ENCODE measurements around the gene TARDBP.

DNA sequence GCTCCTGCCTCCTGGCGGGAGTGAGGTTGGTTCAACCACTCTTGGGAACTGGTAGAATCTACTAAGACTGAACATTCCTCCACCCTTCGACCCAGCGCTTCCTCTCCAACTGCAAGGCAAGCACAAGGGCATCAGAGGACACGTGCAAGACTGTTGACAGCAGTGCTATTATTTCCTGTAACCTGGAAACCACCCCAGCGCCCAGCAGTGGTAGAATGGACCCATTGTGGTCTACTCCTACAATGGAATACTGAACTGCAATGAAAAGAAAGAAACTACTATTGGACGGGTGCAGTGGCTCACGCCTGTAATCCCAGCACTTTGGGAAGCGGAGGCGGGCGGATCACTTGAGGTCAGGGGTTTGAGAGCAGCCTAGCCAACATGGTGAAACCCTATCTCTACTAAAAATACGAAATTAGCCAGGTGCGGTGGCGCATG, 33.0 kb upstream of the TARDBP start:
- no peak for TF ChIP-seq EP300 (conservative IDR thresholded peaks at IDR 0.05; ENCODE audit: poor library complexity, severe bottlenecking)
- TF ChIP-seq, protein P1, sequence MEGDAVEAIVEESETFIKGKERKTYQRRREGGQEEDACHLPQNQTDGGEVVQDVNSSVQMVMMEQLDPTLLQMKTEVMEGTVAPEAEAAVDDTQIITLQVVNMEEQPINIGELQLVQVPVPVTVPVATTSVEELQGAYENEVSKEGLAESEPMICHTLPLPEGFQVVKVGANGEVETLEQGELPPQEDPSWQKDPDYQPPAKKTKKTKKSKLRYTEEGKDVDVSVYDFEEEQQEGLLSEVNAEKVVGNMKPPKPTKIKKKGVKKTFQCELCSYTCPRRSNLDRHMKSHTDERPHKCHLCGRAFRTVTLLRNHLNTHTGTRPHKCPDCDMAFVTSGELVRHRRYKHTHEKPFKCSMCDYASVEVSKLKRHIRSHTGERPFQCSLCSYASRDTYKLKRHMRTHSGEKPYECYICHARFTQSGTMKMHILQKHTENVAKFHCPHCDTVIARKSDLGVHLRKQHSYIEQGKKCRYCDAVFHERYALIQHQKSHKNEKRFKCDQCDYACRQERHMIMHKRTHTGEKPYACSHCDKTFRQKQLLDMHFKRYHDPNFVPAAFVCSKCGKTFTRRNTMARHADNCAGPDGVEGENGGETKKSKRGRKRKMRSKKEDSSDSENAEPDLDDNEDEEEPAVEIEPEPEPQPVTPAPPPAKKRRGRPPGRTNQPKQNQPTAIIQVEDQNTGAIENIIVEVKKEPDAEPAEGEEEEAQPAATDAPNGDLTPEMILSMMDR (IDR thresholded peaks at IDR 0.05; ENCODE audit: poor library complexity, severe bottlenecking): no peak
- no peak for TF ChIP-seq TAF1 (IDR thresholded peaks at IDR 0.05; ENCODE audit: low read depth)
- no peak for TF ChIP-seq POLR2AphosphoS5 (IDR thresholded peaks at IDR 0.05)
- no peak for TF ChIP-seq EZH2 (IDR thresholded peaks at IDR 0.05; ENCODE audit: borderline replicate concordance, insufficient read depth, low read length, poor library complexity, severe bottlenecking)
- no peak for TF ChIP-seq RAD21 (conservative IDR thresholded peaks at IDR 0.05)
- TF ChIP-seq, protein P2, sequence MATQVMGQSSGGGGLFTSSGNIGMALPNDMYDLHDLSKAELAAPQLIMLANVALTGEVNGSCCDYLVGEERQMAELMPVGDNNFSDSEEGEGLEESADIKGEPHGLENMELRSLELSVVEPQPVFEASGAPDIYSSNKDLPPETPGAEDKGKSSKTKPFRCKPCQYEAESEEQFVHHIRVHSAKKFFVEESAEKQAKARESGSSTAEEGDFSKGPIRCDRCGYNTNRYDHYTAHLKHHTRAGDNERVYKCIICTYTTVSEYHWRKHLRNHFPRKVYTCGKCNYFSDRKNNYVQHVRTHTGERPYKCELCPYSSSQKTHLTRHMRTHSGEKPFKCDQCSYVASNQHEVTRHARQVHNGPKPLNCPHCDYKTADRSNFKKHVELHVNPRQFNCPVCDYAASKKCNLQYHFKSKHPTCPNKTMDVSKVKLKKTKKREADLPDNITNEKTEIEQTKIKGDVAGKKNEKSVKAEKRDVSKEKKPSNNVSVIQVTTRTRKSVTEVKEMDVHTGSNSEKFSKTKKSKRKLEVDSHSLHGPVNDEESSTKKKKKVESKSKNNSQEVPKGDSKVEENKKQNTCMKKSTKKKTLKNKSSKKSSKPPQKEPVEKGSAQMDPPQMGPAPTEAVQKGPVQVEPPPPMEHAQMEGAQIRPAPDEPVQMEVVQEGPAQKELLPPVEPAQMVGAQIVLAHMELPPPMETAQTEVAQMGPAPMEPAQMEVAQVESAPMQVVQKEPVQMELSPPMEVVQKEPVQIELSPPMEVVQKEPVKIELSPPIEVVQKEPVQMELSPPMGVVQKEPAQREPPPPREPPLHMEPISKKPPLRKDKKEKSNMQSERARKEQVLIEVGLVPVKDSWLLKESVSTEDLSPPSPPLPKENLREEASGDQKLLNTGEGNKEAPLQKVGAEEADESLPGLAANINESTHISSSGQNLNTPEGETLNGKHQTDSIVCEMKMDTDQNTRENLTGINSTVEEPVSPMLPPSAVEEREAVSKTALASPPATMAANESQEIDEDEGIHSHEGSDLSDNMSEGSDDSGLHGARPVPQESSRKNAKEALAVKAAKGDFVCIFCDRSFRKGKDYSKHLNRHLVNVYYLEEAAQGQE (IDR thresholded peaks at IDR 0.05; ENCODE audit: borderline replicate concordance): no peak
- no peak for TF ChIP-seq SMC3 (conservative IDR thresholded peaks at IDR 0.05; ENCODE audit: poor library complexity)
- TF ChIP-seq MXI1 (conservative IDR thresholded peaks at IDR 0.05; ENCODE audit: poor library complexity, severe bottlenecking): no peak

All from neural cell (in vitro differentiated cells).